HepG2 (cell line): ENCODE results near the gene ECHS1. TPM values are rescaled to one million over a fixed set of nuclear protein-coding genes. Genes with fewer than 3 reads are reported as not detected.

ENCODE experiments used
- ADNP ChIP-seq: sonication (generic); formaldehyde crosslinking; IDR thresholded peaks from 2 replicates; pipeline ENCODE4 v1.4.0; 2020; ENCODE audit warnings: missing genetic modification reagents
- BHLHE40 ChIP-seq: IDR thresholded peaks from 2 replicates; pipeline ENCODE4 v1.6.1; 2011; ENCODE audit warnings: low read length, improper control_type of control experiment
- DMAP1 ChIP-seq: IDR thresholded peaks from 2 replicates; pipeline ENCODE4 v1.6.1; 2016
- ELF3 ChIP-seq: IDR thresholded peaks from 2 replicates; pipeline ENCODE4 v1.6.1; 2016; ENCODE audit warnings: missing genetic modification reagents, missing compliant biosample characterization
- ELF4 ChIP-seq: sonication (generic); formaldehyde crosslinking; IDR thresholded peaks from 2 replicates; pipeline ENCODE4 v1.5.0; 2020; ENCODE audit warnings: missing genetic modification reagents, mild to moderate bottlenecking, moderate library complexity, borderline replicate concordance
- FOXK1 ChIP-seq: sonication (generic); formaldehyde crosslinking; IDR thresholded peaks from 2 replicates; pipeline ENCODE4 v1.4.0; 2020; ENCODE audit warnings: low read depth, missing genetic modification reagents, borderline replicate concordance
- KLF9 ChIP-seq: IDR thresholded peaks from 2 replicates; pipeline ENCODE4 v1.6.1; 2016; ENCODE audit warnings: low read depth
- MIXL1 ChIP-seq: IDR thresholded peaks from 2 replicates; pipeline ENCODE4 v1.6.1; 2016
- NFE2L1 ChIP-seq: sonication (generic); formaldehyde crosslinking; IDR thresholded peaks from 2 replicates; pipeline ENCODE4 v1.4.0; 2020; ENCODE audit warnings: missing genetic modification reagents, mild to moderate bottlenecking, borderline replicate concordance
- NFYB ChIP-seq: sonication (generic); formaldehyde crosslinking; IDR thresholded peaks from 2 replicates; pipeline ENCODE4 v1.4.0; 2020; ENCODE audit warnings: missing genetic modification reagents
- NR1H2 ChIP-seq: sonication (generic); formaldehyde crosslinking; IDR thresholded peaks from 2 replicates; pipeline ENCODE4 v1.8.1; 2022; ENCODE audit warnings: low read depth, missing genetic modification reagents, borderline replicate concordance
- PAXIP1 ChIP-seq: sonication (generic); formaldehyde crosslinking; conservative IDR thresholded peaks from 2 replicates; pipeline ENCODE4 v1.4.0; 2020; ENCODE audit warnings: mild to moderate bottlenecking, missing genetic modification reagents, moderate library complexity
- RBM22 ChIP-seq: fragments of 200-400 bp; formaldehyde crosslinking; optimal IDR thresholded peaks from 2 replicates; pipeline ENCODE3; 2017; ENCODE audit warnings: mild to moderate bottlenecking, low read length, moderate library complexity
- ZBTB8A ChIP-seq: sonication (generic); formaldehyde crosslinking; IDR thresholded peaks from 2 replicates; pipeline ENCODE4 v1.4.0; 2020; ENCODE audit warnings: mild to moderate bottlenecking, low read depth, missing genetic modification reagents, borderline replicate concordance
- ZNF232 ChIP-seq: sonication (generic); formaldehyde crosslinking; IDR thresholded peaks from 2 replicates; pipeline ENCODE4 v1.4.0; 2020; ENCODE audit warnings: missing genetic modification reagents, borderline replicate concordance
- ZNF251 ChIP-seq: sonication (generic); formaldehyde crosslinking; IDR thresholded peaks from 2 replicates; pipeline ENCODE4 v1.9.0; 2021; ENCODE audit warnings: mild to moderate bottlenecking, missing genetic modification reagents
- ZNF331 ChIP-seq: sonication (generic); formaldehyde crosslinking; IDR thresholded peaks from 2 replicates; pipeline ENCODE4 v1.4.0; 2020; ENCODE audit warnings: missing genetic modification reagents
- ZNF530 ChIP-seq: sonication (generic); formaldehyde crosslinking; IDR thresholded peaks from 2 replicates; pipeline ENCODE4 v1.5.0; 2020; ENCODE audit warnings: low read depth, mild to moderate bottlenecking, missing genetic modification reagents
- ZNF605 ChIP-seq: sonication (generic); formaldehyde crosslinking; IDR thresholded peaks from 2 replicates; pipeline ENCODE4 v1.8.0; 2022; ENCODE audit warnings: mild to moderate bottlenecking, missing genetic modification reagents
- ZSCAN30 ChIP-seq: sonication (generic); formaldehyde crosslinking; IDR thresholded peaks from 2 replicates; pipeline ENCODE4 v1.5.0; 2020; ENCODE audit warnings: mild to moderate bottlenecking, missing genetic modification reagents
- polyA plus RNA-seq, 8 experiments: library from polyadenylated mRNA; depleted of rRNA in 3 of 8; stranded (reverse) in 7 of 8; unstranded in 1 of 8; fragments of >200 nt; fragmentation: Illumina TruSeq in 4 of 8; extraction: Trizol in 4 of 8; gene quantifications; 2 replicates each; pipeline versions ENCODE4 v1.2.1 to v1.2.3, GENCODE V29; 2011 to 2016; ENCODE audit warnings: low read depth in 4 of 8, missing spikeins in 1 of 8, mixed read lengths in 1 of 8; ENCODE audit not compliant: insufficient read depth in 1 of 8
- total RNA-seq, 5 experiments: library from RNA; depleted of rRNA; stranded (reverse); fragments of >200 nt; fragmentation: Illumina TruSeq; extraction: Trizol; gene quantifications; 2 replicates each; pipeline ENCODE4 v1.2.3, GENCODE V29; 2016; ENCODE audit warnings: low read depth in 1 of 5
- TF ChIP-seq, protein P1 (sequence below): sonication (generic); formaldehyde crosslinking; IDR thresholded peaks from 2 replicates; pipeline ENCODE4 v1.8.0; 2022; ENCODE audit warnings: missing genetic modification reagents, low read depth, mild to moderate bottlenecking, borderline replicate concordance
- TF ChIP-seq, protein P2 (sequence below): sonication (generic); formaldehyde crosslinking; conservative IDR thresholded peaks from 2 replicates; pipeline ENCODE4 v1.4.0; 2020; ENCODE audit warnings: missing genetic modification reagents
- TF ChIP-seq, protein P3 (sequence below): sonication (generic); formaldehyde crosslinking; IDR thresholded peaks from 2 replicates; pipeline ENCODE4 v1.8.1; 2023; ENCODE audit warnings: missing genetic modification reagents, mild to moderate bottlenecking, borderline replicate concordance

Gene ECHS1
- total and polyA plus RNA-seq, 2 of the 13 experiments (the other 11 are each of a cell fraction or from before 2014, with no cell fraction given): 32.7 to 195 TPM

DNA sequence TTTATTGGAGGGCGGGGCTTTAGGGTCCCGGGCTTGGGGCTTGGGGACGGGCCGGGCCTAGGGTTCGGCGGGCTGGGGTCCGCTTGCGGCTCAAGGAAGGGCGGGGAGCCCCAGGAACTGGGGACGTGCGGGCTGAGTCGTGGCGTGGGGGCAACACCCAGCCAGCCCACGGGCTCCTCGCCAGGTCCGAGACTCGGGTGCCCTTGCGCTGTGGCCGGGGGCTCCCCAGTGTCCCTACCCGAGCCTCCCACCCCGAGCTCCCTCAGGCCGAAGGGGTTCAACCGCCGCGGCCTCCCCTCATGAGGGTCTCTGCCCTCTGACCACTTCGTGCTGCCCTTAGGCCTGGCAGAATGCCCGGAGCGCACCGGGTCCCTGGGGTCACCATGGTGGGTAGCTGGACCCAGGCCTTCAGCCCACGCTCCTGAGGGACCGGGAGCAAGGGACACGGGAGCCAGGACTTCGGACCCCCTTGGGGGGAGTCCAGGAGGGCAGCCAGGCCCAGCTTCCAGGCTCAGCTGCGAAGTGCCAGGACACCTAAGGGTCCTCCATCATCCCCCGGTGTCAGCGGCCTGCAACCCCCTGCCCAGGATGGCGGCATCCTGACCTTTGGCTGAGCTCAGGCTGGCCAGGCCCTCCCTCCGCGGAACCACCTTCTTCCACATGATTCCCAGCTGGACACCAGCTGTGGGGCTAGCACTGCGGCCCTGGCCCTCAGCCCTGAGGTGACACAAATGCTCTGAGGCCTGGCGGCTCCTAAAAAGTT is 14.8 kb downstream of the ECHS1 start (continued):
- TF ChIP-seq DMAP1 (CRISPR knock-in tag): no peak
- no peak for TF ChIP-seq ZNF331 (CRISPR knock-in tag)
- no peak for TF ChIP-seq RBM22
- no peak for TF ChIP-seq FOXK1 (CRISPR knock-in tag)
- TF ChIP-seq ELF3 (CRISPR knock-in tag): no peak
- TF ChIP-seq ZNF232 (CRISPR knock-in tag): peak; percentile 15; the same call in 1 of the 2 replicates
- peak; percentile 39; the same call in 1 of the 2 replicates for TF ChIP-seq ZNF605
- no peak; the same call in 1 of the 2 replicates for TF ChIP-seq PAXIP1 (CRISPR knock-in tag)
- TF ChIP-seq ZSCAN30 (CRISPR knock-in tag): no peak
- no peak for TF ChIP-seq ZNF530 (CRISPR knock-in tag)
- no peak for TF ChIP-seq ZNF251
- TF ChIP-seq NFYB: no peak
- TF ChIP-seq, protein P1, sequence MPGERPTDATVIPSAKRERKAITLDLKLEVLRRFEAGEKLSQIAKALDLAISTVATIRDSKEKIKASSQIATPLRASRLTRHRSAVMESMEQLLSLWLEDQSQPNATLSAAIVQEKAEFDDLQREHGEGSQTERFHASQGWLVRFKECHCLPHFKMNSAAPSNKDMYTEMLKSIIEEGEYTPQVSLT (CRISPR knock-in tag): no peak
- no peak for TF ChIP-seq KLF9 (CRISPR knock-in tag)
- TF ChIP-seq, protein P2, sequence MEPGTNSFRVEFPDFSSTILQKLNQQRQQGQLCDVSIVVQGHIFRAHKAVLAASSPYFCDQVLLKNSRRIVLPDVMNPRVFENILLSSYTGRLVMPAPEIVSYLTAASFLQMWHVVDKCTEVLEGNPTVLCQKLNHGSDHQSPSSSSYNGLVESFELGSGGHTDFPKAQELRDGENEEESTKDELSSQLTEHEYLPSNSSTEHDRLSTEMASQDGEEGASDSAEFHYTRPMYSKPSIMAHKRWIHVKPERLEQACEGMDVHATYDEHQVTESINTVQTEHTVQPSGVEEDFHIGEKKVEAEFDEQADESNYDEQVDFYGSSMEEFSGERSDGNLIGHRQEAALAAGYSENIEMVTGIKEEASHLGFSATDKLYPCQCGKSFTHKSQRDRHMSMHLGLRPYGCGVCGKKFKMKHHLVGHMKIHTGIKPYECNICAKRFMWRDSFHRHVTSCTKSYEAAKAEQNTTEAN (CRISPR knock-in tag): no peak
- no peak for TF ChIP-seq ADNP (CRISPR knock-in tag)
- peak; percentile 16; the same call in 1 of the 2 replicates for TF ChIP-seq NFE2L1 (CRISPR knock-in tag)
- no peak for TF ChIP-seq BHLHE40
- no peak for TF ChIP-seq ELF4 (CRISPR knock-in tag)
- TF ChIP-seq, protein P3, sequence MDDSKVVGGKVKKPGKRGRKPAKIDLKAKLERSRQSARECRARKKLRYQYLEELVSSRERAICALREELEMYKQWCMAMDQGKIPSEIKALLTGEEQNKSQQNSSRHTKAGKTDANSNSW (CRISPR knock-in tag): no peak
- no peak for TF ChIP-seq ZBTB8A
- TF ChIP-seq NR1H2 (CRISPR knock-in tag): no peak
- no peak for TF ChIP-seq MIXL1 (CRISPR knock-in tag)
